Astrocyte (in vitro differentiated cells and primary cell): ENCODE results near the gene GALNT1. TPM values are rescaled to one million over a fixed set of nuclear protein-coding genes. Genes with fewer than 3 reads are reported as not detected.

Source experiments
- DNase-seq: peaks from one replicate; pipeline ENCODE4 v3.0.0-alpha.2; 2010; ENCODE audit warnings: low read depth
- FAIRE-seq: peaks from 2 replicates; lab custom pipeline; 2011; peaks lifted over from hg19 to GRCh38; lab: Jason Lieb, UNC
- H2AFZ ChIP-seq: 2 replicates; pipeline ENCODE4 v1.6.0; 2012; ENCODE audit warnings: low read depth, low read length, inconsistent platforms
- H3K27ac ChIP-seq: 2 replicates; pipeline ENCODE4 v1.5.1; 2011; ENCODE audit warnings: low read depth, low read length, inconsistent platforms
- H3K27me3 ChIP-seq: 2 replicates; pipeline ENCODE4 v1.6.0; 2011; ENCODE audit warnings: low read length, inconsistent platforms; ENCODE audit not compliant: insufficient read depth
- H3K36me3 ChIP-seq: 2 replicates; pipeline ENCODE4 v1.5.1; 2011; ENCODE audit warnings: low read length, inconsistent platforms; ENCODE audit not compliant: insufficient read depth
- H3K4me1 ChIP-seq: 2 replicates; pipeline ENCODE4 v1.5.1; 2011; ENCODE audit warnings: low read length, inconsistent platforms; ENCODE audit not compliant: insufficient read depth
- H3K4me2 ChIP-seq: 2 replicates; pipeline ENCODE4 v1.6.0; 2012; ENCODE audit warnings: low read length, inconsistent platforms
- H3K4me3 ChIP-seq: 2 replicates; pipeline ENCODE4 v1.5.1; 2011; ENCODE audit warnings: low read depth, mild to moderate bottlenecking, low read length, inconsistent platforms; ENCODE audit not compliant: insufficient read depth
- H3K79me2 ChIP-seq: 2 replicates; pipeline ENCODE4 v1.6.0; 2012; ENCODE audit warnings: mild to moderate bottlenecking, low read length, inconsistent platforms; ENCODE audit not compliant: insufficient read depth
- H3K9ac ChIP-seq: 2 replicates; pipeline ENCODE4 v1.6.0; 2012; ENCODE audit warnings: mild to moderate bottlenecking, low read length, inconsistent platforms
- H3K9me3 ChIP-seq: 2 replicates; pipeline ENCODE4 v1.5.1; 2012; ENCODE audit warnings: low read depth, mild to moderate bottlenecking, low read length, inconsistent platforms; ENCODE audit not compliant: insufficient read depth
- H4K20me1 ChIP-seq: 2 replicates; pipeline ENCODE4 v1.6.0; 2012; ENCODE audit warnings: low read length, inconsistent platforms; ENCODE audit not compliant: insufficient read depth
- H3K27ac Mint-ChIP-seq: one replicate; pipeline ENCODE4 v1.8.0; 2021; ENCODE audit warnings: mild to moderate bottlenecking, mixed read lengths; ENCODE audit not compliant: unreplicated experiment
- H3K27me3 Mint-ChIP-seq: one replicate; pipeline ENCODE4 v1.8.0; 2021; ENCODE audit warnings: low read depth, mixed read lengths; ENCODE audit not compliant: unreplicated experiment
- H3K36me3 Mint-ChIP-seq: one replicate; pipeline ENCODE4 v1.8.0; 2021; ENCODE audit warnings: low read depth, mixed read lengths; ENCODE audit not compliant: unreplicated experiment
- H3K4me1 Mint-ChIP-seq: one replicate; pipeline ENCODE4 v1.8.0; 2021; ENCODE audit warnings: low read depth, mixed read lengths; ENCODE audit not compliant: unreplicated experiment
- H3K4me3 Mint-ChIP-seq: one replicate; pipeline ENCODE4 v1.8.0; 2021; ENCODE audit warnings: mild to moderate bottlenecking, moderate library complexity, mixed read lengths; ENCODE audit not compliant: unreplicated experiment
- H3K9me3 Mint-ChIP-seq: one replicate; pipeline ENCODE4 v1.8.0; 2021; ENCODE audit warnings: mild to moderate bottlenecking, mixed read lengths; ENCODE audit not compliant: unreplicated experiment
- CTCF ChIP-seq: IDR thresholded peaks from 2 replicates; pipeline ENCODE4 v1.5.1; 2011; ENCODE audit warnings: low read depth, mild to moderate bottlenecking, inconsistent platforms, low read length, moderate library complexity; ENCODE audit not compliant: insufficient read depth
- EZH2 ChIP-seq: IDR thresholded peaks from 2 replicates; pipeline ENCODE4 v1.6.1; 2012; ENCODE audit warnings: mild to moderate bottlenecking, low read length, inconsistent platforms; ENCODE audit not compliant: insufficient read depth
- total RNA-seq: library from RNA; stranded (reverse); gene quantifications from 2 replicates; pipeline ENCODE4 v1.2.1, GENCODE V29; 2021

The GALNT1 gene
- total RNA-seq, 1 donor from 2014 or later = 127 TPM

GRCh38 chr18:35658112-35658511 lies 76.6 kb downstream of the GALNT1 start:
- H3K9me3 ChIP-seq = no peaks in the 10 kb centered on the region
- peaks cover 4% of the 10 kb centered on the region for H3K4me1 Mint-ChIP-seq
- DNase-seq = no peak

GRCh38 chr18:35661483-35662146 lies 80.1 kb downstream of the GALNT1 start:
- Histone ChIP-seq H2AFZ (no peak overlapping the region), H3K9me3 (no peaks in the 10 kb centered on the region), H3K27me3 (no peaks in the 10 kb centered on the region), H3K4me2 (no peak overlapping the region), H3K36me3 (peaks cover 9% of the 10 kb centered on the region), H3K4me1 (no peaks in the 10 kb centered on the region), H4K20me1 (peaks cover 30% of the 10 kb centered on the region), H3K79me2 (peaks cover 38% of the 10 kb centered on the region), H3K27ac (no peak overlapping the region), H3K4me3 (no peak overlapping the region), H3K9ac (no peak overlapping the region)
- H3K36me3 Mint-ChIP-seq = peaks cover 9% of the 10 kb centered on the region
- H3K4me3 Mint-ChIP-seq = no peak overlapping the region
- H3K4me1 Mint-ChIP-seq = no peaks in the 10 kb centered on the region
- FAIRE-seq = no peak
- H3K27me3 Mint-ChIP-seq = no peaks in the 10 kb centered on the region
- no peaks in the 10 kb centered on the region for H3K9me3 Mint-ChIP-seq
- DNase-seq = no peak
- TF ChIP-seq EZH2 = no peak
- no peak for TF ChIP-seq CTCF
- H3K27ac Mint-ChIP-seq = no peak overlapping the region

More at GRCh38 chr18:35658112-35658511, 76.6 kb downstream of the GALNT1 start:
- no peak overlapping the region for H3K27ac ChIP-seq
- no peak overlapping the region for H3K4me3 ChIP-seq
- H3K4me3 Mint-ChIP-seq = no peak overlapping the region
- no peak overlapping the region for H2AFZ ChIP-seq
- no peak overlapping the region for H3K9ac ChIP-seq
- FAIRE-seq = no peak
- H3K27me3 Mint-ChIP-seq = no peaks in the 10 kb centered on the region
- H3K27ac Mint-ChIP-seq = no peak overlapping the region
- TF ChIP-seq CTCF (no peak), EZH2 (no peak)
- peaks cover 51% of the 10 kb centered on the region for H3K79me2 ChIP-seq
- H3K4me1 ChIP-seq = no peaks in the 10 kb centered on the region
- peaks cover 42% of the 10 kb centered on the region for H4K20me1 ChIP-seq
- no peaks in the 10 kb centered on the region for H3K36me3 ChIP-seq
- peaks cover 3% of the 10 kb centered on the region for H3K36me3 Mint-ChIP-seq
- H3K4me2 ChIP-seq = no peak overlapping the region
- no peaks in the 10 kb centered on the region for H3K27me3 ChIP-seq
- H3K9me3 Mint-ChIP-seq = no peaks in the 10 kb centered on the region
